ENCODE measurements around the gene MRPL24.

The MRPL24 gene

DNA sequence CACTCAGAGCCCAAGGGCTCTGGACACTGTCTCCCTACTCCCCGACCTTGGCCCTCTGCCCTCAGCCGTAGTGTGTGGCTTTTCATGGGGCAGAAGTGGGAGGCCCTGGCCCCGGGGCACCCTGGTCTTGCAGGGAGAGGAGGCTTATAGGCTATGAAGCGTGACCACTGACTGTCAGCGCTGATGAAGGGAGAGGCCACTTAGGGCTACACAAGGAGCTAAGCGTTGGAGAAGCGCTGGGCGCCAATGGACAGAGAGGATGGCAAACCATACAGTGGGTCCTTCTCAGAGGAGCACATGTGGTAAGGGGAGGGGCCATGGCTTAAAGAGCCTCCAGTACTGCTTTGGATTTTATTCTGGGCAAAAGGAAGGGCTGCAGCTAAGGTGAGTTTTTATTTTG lies 43.4 kb downstream of the MRPL24 start:
- Histone ChIP-seq H3K27me3 (ENCODE audit: insufficient read depth, poor library complexity, severe bottlenecking) (peaks cover 17% of the 10 kb centered on the region), H3K27ac (replicated peaks) (no peak overlapping the region)
- no peak for DNase-seq (ENCODE audit: low read depth in 1 of 2, low spot score in 1 of 2)

DNA sequence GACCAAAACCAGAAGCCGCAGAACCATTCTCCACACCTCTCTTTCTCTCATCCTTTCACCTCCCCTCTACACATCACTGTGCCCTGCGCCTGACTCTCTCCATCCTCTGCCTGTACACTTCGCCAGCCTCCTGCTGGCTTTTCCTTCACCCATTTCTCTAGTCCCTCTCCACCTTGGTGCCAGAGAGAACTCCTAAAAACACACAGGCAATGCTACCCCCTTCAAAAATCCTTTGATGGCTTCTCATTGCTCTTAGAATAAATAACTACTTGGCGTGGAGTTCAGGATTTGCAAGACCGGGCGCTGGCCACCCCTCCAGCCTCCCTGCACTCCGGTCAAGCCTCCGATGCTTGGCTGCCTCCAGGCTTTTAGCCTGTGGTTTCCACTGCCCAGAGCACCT lies 44.1 kb downstream of the MRPL24 start:
- H3K27me3 ChIP-seq (ENCODE audit: insufficient read depth, poor library complexity, severe bottlenecking), result peaks cover 23% of the 10 kb centered on the region
- TF ChIP-seq, protein P1, sequence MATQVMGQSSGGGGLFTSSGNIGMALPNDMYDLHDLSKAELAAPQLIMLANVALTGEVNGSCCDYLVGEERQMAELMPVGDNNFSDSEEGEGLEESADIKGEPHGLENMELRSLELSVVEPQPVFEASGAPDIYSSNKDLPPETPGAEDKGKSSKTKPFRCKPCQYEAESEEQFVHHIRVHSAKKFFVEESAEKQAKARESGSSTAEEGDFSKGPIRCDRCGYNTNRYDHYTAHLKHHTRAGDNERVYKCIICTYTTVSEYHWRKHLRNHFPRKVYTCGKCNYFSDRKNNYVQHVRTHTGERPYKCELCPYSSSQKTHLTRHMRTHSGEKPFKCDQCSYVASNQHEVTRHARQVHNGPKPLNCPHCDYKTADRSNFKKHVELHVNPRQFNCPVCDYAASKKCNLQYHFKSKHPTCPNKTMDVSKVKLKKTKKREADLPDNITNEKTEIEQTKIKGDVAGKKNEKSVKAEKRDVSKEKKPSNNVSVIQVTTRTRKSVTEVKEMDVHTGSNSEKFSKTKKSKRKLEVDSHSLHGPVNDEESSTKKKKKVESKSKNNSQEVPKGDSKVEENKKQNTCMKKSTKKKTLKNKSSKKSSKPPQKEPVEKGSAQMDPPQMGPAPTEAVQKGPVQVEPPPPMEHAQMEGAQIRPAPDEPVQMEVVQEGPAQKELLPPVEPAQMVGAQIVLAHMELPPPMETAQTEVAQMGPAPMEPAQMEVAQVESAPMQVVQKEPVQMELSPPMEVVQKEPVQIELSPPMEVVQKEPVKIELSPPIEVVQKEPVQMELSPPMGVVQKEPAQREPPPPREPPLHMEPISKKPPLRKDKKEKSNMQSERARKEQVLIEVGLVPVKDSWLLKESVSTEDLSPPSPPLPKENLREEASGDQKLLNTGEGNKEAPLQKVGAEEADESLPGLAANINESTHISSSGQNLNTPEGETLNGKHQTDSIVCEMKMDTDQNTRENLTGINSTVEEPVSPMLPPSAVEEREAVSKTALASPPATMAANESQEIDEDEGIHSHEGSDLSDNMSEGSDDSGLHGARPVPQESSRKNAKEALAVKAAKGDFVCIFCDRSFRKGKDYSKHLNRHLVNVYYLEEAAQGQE (IDR thresholded peaks at IDR 0.05; ENCODE audit: insufficient replicate concordance, low read depth), result no peak
- TF ChIP-seq GABPA (IDR thresholded peaks at IDR 0.05; ENCODE audit: low read depth), result no peak
- no peak for TF ChIP-seq SPI1 (IDR thresholded peaks at IDR 0.05; ENCODE audit: borderline replicate concordance, low read depth)
- TF ChIP-seq POLR2AphosphoS5 (IDR thresholded peaks at IDR 0.05; ENCODE audit: low read depth), result no peak
- TF ChIP-seq, protein P2, sequence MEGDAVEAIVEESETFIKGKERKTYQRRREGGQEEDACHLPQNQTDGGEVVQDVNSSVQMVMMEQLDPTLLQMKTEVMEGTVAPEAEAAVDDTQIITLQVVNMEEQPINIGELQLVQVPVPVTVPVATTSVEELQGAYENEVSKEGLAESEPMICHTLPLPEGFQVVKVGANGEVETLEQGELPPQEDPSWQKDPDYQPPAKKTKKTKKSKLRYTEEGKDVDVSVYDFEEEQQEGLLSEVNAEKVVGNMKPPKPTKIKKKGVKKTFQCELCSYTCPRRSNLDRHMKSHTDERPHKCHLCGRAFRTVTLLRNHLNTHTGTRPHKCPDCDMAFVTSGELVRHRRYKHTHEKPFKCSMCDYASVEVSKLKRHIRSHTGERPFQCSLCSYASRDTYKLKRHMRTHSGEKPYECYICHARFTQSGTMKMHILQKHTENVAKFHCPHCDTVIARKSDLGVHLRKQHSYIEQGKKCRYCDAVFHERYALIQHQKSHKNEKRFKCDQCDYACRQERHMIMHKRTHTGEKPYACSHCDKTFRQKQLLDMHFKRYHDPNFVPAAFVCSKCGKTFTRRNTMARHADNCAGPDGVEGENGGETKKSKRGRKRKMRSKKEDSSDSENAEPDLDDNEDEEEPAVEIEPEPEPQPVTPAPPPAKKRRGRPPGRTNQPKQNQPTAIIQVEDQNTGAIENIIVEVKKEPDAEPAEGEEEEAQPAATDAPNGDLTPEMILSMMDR (IDR thresholded peaks at IDR 0.05; ENCODE audit: insufficient read depth, low read length), result no peak
- no peak for DNase-seq (ENCODE audit: low read depth in 1 of 2, low spot score in 1 of 2)
- no peak overlapping the region for H3K27ac ChIP-seq (replicated peaks)
- H3K4me3 ChIP-seq (replicated peaks; ENCODE audit: insufficient read depth, low read length), result no peak overlapping the region

More for the DNA sequence above, 43.4 kb downstream of the MRPL24 start:
- TF ChIP-seq, protein P1 (IDR thresholded peaks at IDR 0.05; ENCODE audit: insufficient replicate concordance, low read depth), result no peak
- TF ChIP-seq, protein P2 (IDR thresholded peaks at IDR 0.05; ENCODE audit: insufficient read depth, low read length), result no peak
- TF ChIP-seq SPI1 (IDR thresholded peaks at IDR 0.05; ENCODE audit: borderline replicate concordance, low read depth), result no peak
- no peak for TF ChIP-seq GABPA (IDR thresholded peaks at IDR 0.05; ENCODE audit: low read depth)
- no peak for TF ChIP-seq POLR2AphosphoS5 (IDR thresholded peaks at IDR 0.05; ENCODE audit: low read depth)
- no peak overlapping the region for H3K4me3 ChIP-seq (replicated peaks; ENCODE audit: insufficient read depth, low read length)

DNA sequence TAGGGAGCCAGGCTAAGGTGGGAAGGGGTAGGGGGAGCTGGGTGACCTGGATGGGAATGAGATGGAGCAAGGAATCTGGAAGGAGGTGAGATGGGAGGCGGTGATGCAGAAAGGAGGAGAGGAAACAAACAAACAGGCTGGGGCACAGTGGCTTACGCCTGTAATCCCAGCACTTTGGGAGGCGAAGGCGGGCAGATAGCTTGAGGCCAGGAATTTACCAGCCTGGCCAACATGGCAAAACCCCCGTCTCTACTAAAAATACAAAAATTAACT lies 46.3 kb downstream of the MRPL24 start:
- TF ChIP-seq, protein P2 (IDR thresholded peaks at IDR 0.05; ENCODE audit: insufficient read depth, low read length), result no peak
- no peak for TF ChIP-seq SPI1 (IDR thresholded peaks at IDR 0.05; ENCODE audit: borderline replicate concordance, low read depth)
- TF ChIP-seq, protein P1 (IDR thresholded peaks at IDR 0.05; ENCODE audit: insufficient replicate concordance, low read depth), result no peak
- no peak for TF ChIP-seq GABPA (IDR thresholded peaks at IDR 0.05; ENCODE audit: low read depth)
- no peak for TF ChIP-seq POLR2AphosphoS5 (IDR thresholded peaks at IDR 0.05; ENCODE audit: low read depth)
- H3K4me3 ChIP-seq (replicated peaks; ENCODE audit: insufficient read depth, low read length), result no peak overlapping the region
- peaks cover 40% of the 10 kb centered on the region for H3K27me3 ChIP-seq (ENCODE audit: insufficient read depth, poor library complexity, severe bottlenecking)
- H3K27ac ChIP-seq (replicated peaks), result no peak overlapping the region
- no peak for DNase-seq (ENCODE audit: low read depth in 1 of 2, low spot score in 1 of 2)

Measured in HL-60 (cell line).